ACHN (cell line): ENCODE results near the gene ELAVL3.
"Not testable (repeated sequence)": the region's sequence is repeated elsewhere in the genome, so short reads cannot be mapped to it uniquely, and the experiment has no call there.

ENCODE experiments used
- DNase-seq: peaks from one replicate; pipeline ENCODE4 v3.0.0-alpha.2; 2015
- in situ Hi-C: cut with HindIII; loops from 2 replicates; pipeline ENCODE4 v1.10.0; 2017; ENCODE audit warnings: low sequenced_read_pairs, low pct_ligation_motif_present, low pct_unique_long_range_greater_than_20kb

The ELAVL3 gene

DNA sequence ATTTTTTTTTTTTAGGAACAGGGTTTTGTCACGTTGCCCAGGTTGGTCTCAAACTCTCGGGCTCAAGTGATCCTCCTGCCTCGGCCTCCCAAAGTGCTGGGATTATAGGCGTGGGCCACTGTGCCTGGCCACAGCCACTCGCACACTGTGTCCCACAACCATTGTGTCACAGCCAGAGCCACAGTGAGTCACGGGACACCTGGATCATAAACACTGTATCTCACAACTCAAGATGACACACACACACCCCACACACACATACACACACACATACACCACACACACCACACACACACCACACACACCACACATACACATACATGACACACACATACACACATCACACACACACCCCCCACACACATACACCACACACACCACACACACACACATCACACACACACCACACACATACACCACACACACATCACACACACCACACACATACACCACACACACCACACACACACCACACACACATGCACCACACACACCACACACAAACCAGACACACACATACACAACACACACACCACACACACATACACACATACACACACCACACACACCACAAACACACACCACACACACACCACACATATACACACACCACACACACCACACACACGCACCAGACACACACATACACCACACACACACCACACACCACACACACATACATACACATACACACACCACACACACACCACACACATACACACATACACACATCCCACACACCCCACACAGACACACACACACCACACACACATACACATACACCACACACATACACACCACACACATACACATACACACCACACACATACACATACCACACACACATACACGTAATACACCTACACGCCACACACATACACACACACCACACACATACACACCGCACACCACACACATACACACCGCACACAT lies 16.2 kb downstream of the ELAVL3 start:
- no peak for DNase-seq
- in situ Hi-C loops = no loop called here

DNA sequence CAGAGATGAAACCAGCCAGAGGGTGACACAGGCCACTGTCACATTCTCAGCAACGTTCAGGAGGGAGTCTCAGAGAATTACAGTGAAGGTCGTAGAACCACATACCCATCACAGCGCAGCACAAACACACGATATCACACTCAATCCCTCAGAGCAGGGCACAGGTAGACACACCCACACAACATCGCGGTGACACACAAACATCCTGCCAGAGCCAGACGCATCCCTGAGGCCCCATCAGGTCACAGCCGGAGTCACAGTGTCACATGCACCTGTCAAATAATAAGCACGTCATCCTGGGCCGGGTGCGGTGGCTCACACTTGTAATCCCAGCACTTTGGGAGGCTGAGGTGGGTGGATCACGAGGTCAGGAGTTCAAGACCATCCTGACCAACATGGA lies 17.5 kb downstream of the ELAVL3 start:
- no peak for DNase-seq
- in situ Hi-C loops = no loop called here

DNA sequence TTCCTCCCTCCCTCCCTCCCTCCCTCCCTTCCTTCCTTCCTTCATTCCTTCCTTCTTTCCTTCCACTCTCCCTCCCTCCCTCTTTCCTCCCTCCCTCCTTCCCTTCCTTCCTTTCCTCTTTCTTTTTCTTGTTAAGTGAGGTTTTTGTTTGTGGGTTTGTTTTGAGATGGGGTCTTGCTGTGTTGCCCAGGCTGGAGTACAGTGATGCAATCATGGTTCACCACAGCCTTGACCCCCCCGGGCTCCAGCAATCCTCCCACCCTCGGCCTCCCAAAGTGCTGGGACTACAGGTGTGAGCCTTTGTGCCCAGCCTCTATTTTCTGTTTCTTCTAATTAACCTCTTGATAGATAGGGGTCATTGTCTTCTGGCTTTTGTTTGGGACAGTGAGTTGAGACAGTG lies 19.4 kb downstream of the ELAVL3 start:
- no peak for DNase-seq
- in situ Hi-C loops = no loop called here

DNA sequence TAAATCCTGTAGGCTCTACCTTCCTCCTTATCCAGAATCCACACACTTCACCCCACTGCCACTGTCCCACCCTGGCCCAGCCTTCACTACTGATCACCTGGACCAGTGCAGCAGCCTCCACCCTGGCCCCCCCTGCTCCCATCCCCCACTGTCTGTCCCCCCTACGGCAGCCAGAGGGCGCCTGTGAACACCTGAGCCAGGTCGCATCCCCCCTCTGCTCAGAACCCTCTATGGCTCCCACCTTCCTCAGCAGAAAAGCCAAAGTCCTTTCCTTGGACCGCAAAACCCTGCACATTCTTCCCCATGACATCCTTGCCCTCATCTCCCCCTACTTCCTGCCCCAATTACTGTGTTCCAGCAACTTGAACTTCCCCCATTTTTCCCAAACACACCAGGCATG lies 20.6 kb downstream of the ELAVL3 start:
- in situ Hi-C loops = no loop called here
- DNase-seq = no peak

DNA sequence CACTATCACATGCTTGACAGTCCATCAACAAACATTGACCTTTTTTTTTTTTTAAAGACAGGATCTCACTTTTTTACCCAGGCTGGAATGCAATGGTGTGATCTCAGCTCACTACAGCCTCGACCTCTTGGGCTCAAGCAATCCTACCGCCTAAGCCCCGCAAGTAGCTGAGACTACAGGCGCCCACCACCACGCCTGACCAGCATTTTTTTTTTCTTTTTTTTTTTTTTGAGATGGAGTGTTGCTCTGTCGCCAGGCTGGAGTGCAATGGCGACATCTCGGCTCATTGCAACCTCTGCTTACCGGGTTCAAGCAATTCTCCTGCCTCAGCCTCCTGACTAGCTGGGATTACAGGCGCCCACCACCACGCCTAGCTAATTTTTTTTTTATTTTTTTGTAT lies 21.9 kb downstream of the ELAVL3 start:
- DNase-seq, in situ Hi-C loops: not testable (repeated sequence)

DNA sequence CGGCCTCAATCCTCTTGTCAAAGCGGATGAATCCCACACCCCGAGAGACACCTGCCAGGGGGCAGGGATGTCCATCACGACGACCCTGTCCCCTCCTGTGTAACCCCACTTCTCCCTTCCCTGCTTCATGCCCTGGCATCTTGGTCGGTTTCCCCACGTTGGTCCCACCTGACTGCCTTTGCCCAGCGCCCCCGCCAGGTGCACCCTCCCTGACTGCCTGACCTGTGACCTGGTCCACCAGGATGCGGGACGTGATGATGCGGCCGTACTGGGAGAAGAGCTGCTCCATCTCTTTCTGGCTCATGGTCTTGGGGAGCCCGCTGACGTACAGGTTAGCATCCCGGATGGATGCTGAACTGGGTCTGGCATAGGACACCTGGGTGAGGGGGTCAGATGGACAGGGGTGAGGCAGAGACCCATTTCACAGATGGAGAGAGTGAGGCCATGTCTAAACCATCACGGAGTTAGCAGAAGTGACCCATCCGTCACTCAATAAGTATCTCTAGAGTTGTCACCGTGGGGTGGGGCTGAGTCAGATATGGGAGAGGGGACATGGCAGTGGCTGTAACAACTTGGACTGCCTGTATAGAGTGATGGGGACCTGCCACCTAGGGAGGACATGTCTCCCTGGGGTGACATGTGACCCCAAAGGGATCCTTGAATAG lies 22.5 kb downstream of the ELAVL3 start:
- no peak for DNase-seq
- in situ Hi-C loops = no loop called here

DNA sequence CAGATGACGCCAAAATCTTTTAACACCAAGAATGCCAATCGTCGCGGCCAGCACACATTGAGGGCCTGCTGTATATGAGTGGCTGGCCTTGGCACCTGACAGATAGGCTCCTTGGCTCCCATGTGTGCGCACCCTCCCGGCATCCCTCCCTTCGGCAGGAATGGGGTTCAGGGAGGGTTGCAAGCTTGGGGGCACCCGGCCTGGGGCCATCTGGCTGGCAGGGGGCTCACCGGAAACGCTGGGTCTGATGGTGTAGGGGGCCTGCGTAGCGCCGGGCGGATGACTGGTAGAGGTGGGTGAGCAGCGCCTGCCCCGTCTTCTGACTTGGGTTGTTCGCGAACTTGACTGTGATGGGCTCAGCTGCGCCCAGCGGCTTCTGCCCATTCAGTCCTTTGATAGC lies 23.0 kb downstream of the ELAVL3 start:
- in situ Hi-C loops = no loop called here
- DNase-seq = no peak

DNA sequence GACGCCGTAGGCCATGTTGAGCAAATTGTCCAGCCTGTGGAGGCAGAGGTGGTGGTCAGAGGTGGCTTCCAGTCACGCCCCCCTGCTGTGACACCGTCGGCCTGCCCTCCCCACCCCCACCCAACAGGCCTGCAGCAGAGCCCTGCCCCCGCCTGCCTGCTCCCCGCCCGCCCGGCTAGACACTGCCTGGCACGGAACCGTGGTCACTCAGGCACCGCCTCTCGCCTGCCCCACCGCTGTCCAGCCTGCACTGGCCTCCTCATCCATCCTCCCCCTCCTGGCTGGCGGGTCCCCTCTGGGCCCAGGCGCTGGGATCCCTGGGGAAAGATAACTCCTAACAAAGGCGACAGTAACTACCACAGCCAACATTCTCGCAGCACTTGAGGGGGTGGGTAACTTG lies 23.7 kb downstream of the ELAVL3 start:
- in situ Hi-C loops = no loop called here
- no peak for DNase-seq

DNA sequence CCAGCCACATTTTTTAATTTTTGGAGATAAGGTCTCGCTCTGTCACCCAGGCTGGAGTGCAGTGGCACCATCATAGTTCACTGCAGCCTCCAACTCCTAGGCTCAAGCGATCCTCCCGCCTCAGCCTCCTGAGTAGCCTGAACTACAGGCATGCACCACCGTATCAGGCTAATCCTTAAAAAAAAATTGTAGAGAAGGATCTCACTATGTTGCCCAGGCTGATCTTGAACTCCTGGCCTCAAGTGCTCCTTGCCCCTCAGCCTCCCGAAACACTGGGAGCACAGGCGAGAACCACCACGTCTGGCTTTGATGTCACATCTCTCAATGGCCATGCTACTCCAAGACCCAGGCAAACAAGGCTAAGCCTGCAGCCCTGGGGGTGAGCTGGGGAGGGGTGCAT lies 24.2 kb downstream of the ELAVL3 start:
- in situ Hi-C loops = no loop called here
- DNase-seq = no peak

DNA sequence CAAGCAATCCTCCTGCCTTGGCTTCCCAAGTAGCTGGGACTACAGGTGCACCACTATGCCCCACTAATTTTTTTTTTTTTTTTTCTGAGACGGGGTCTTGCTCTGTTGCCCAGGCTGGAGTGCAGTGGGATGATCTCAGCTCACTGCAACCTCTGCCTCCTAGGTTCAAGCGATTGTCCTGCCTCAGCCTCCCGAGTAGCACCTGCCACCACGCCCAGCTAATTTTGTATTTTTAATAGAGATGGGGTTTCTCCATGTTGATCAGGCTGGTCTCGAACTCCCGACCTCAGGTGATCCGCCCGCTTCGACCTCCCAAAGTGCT lies 25.7 kb downstream of the ELAVL3 start:
- in situ Hi-C loops, DNase-seq: not testable (repeated sequence)

DNA sequence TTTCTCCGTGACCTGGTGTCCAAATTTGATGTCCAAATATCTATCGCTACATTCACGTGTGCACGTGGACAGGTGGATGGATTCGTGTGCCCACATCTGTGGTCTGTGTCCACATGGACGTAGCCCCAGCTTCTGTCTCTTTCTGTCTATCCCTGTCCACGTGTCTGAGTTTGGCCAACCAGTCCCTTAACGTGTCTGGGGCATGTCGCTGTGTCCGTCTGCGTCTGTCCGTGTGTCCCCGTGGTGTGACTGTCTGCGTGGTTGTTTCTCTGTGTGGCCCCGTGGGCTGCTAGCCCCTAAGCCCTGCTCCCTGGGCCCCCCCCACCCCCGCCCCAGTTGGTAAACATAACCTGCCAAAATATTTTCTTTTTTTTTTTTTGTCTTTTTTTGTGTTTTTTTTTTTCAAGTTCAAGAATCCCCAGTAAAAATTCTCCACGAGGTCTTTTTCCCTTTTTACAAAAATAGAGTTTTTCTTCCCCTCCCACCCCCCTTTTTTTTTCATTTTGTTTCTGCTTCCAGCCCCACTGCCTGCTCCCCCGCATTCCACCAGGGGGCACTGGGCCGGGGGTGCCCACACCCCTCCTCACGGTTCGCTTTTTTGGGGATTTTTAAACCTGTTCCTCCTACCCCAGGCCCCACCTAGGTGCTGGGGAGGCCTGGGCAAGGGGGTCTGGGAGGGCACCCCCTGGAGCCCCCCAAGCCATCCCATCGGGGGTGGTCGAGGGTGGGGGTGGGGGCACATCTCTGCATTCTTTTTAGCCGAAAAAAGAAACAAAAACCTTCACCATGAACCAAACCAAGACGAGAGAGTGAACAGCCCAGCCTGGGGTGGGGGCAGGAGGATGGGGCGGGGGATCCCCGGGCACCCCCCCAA lies 27.1 kb downstream of the ELAVL3 start:
- DNase-seq = no peak
- in situ Hi-C loops = no loop called here

DNA sequence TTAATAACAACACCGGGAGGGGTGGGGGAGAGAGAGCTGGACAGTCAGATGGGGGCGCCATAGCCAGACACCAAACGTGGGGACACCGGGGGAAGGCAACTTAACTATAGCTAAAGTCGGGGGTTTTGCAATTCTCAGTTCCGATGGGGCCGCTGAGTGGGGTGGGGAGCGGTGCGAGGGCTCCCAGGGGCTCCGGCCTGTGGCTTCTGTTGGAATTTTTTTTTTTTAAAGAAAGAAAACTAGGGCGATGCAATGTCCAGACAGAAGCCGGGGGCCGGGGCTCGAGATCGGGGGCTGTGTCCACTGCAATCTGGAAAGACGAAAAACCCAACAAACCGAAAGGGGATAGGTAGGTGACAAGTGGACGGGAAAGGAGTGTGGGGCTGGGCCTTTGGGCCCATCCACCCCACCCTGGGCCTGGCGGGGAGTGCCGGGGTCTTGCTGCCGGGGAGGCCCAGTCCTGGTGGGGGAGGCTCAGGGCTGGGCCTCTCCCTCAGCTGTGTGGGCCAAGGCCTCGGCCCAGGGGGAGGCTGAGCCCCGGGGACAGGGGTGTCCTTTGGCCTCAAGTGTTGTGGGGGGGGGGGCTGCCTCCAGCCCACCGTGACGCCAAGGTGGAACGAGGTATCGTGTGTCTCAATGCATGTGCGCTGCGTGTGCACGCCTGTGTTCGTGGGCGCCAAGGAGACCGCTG lies 28.1 kb downstream of the ELAVL3 start:
- in situ Hi-C loops = no loop called here
- no peak for DNase-seq

DNA sequence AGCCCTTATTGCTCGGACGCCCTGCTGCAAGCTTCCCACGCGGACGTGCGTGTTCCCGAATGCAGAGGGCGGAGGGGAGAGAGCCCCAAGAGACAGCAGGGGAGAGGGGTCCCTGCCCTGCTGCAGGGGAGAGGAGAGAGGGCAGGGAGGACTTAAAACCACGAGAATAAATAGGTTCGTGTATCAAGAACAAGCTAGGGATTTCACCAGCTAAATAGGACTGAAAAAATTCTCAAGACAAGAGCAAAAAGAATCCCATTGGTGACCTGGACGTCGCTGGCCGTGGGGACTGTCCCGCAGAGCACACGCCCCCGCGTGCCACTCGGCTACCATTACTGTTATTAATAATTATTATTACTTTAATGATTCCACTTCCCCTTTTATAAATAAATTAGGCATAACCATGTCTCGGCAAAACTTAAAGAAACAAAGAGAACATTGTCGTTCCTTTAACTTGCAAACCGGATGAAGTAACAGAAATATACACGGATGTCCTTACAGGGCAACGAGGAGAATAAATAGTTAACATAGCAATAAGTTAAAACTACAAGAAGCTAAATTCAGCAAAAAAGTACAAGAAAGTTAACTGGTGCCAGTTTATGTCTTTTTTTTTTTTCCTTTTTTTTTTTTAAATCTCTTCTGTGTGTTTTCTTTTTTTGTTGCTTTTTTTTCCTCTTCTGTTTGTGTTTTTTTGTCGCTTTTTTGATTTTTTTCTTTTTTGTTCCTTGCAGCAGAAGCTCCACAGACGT lies 28.8 kb downstream of the ELAVL3 start:
- DNase-seq = no peak
- in situ Hi-C loops = no loop called here

DNA sequence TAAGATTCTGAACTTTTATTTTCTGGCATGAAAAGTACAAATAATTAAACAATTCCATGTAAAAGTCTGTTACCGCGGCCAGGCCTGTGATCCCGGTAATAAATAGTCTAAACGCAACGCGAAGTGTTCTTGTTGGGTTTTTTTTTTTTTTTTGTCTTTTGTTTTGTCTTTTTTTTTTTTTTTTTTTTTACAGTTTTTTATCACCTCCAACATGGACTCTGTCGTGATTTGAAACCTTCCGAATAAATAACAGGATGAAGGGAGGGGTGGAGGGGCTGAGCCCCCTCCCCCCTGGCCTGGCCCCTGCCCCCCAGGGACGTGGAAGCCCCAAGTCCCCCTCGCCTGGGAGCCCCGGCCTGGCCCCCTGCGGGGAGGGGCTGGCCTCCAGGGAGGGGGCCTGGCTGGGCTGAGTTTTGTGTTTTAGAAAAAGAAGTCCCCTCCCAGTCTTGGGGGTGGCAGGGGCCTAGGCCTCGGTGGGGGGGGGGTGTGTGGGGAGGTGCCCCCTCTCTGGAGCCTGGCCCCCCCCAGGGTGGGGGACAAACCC lies 29.4 kb downstream of the ELAVL3 start:
- in situ Hi-C loops = no loop called here
- no peak for DNase-seq

DNA sequence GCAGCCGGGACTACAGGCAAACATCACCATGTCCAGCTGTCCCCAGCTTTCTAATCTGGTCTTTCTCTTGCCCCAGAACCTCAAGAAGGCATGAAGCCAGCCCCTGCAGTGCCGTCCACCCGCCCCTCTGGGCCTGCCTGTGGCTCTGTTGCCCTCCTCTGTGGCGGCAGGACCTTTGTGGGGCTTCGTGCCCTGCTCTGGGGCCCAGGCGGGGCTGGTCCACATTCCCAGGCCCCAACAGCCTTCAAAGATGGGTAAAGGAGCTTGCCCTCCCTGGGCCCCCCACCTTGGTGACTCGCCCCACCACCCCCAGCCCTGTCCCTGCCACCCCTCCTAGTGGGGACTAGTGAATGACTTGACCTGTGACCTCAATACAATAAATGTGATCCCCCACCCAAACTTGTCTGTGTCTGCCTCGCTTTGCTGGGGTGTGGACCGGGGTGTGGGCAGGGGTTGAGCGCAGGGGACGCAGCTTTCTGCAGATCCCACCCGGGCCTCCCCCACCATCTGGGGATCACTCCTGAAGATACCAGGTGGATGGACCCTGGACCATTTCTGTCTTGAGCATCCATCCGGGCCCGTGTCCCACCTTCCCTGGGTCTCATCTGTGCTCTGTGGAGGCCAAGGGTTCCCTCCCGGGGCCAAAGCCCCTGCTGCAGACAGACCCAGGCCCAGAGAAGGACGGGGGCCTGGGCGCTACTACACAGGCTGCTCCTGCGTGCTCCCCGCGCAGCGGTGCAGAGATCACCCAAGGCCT lies 30.1 kb downstream of the ELAVL3 start:
- DNase-seq = no peak
- in situ Hi-C loops = no loop called here

DNA sequence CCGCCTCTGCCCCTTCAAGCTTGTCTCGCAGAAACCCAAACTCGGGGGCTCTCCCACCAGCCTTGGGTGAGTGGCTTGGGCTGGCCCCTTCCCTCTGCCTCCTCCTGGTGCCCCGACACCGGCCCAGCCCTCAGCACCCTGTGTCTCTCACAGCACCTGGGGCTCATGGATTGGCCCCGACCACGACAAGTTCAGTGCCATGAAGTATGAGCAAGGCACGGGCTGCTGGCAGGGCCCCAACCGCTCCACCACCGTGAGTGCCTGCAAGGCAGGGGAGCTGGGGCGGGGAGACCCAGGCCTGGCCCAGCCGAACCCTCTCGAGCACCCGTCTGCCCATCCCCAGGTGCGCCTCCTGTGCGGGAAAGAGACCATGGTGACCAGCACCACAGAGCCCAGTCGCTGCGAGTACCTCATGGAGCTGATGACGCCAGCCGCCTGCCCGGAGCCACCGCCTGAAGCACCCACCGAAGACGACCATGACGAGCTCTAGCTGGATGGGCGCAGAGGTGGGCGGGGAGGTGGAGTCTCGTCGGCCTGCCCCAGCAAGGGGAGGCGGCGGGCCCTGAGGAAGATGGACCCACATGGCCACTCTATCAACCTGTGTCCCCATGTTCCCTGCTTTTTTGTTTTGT lies 31.8 kb downstream of the ELAVL3 start:
- in situ Hi-C loops = no loop called here
- no peak for DNase-seq

DNA sequence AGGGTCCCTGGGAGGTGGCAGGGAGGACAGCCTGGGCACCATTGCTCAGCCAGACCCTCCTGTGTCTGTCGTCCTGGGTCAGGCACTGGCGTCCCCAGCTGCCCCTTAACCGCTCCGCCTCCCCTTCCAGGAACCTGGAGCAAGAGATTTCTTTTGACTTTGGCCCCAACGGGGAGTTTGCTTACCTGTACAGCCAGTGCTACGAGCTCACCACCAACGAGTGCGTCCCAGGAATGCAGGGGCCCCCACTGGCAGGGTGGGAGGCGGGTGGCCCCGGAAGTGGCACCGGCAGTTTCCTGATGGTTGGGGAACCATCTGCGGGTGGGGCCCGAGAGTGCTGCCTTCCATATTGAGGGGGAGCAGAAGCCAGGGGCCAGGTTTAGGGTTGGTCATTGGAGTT lies 32.4 kb downstream of the ELAVL3 start:
- in situ Hi-C loops = no loop called here
- DNase-seq = no peak
